ENCODE results near the gene MIAT.
"Not testable (repeated sequence)": the region's sequence is repeated elsewhere in the genome, so short reads cannot be mapped to it uniquely, and the experiment has no call there.

Gene MIAT

DNA sequence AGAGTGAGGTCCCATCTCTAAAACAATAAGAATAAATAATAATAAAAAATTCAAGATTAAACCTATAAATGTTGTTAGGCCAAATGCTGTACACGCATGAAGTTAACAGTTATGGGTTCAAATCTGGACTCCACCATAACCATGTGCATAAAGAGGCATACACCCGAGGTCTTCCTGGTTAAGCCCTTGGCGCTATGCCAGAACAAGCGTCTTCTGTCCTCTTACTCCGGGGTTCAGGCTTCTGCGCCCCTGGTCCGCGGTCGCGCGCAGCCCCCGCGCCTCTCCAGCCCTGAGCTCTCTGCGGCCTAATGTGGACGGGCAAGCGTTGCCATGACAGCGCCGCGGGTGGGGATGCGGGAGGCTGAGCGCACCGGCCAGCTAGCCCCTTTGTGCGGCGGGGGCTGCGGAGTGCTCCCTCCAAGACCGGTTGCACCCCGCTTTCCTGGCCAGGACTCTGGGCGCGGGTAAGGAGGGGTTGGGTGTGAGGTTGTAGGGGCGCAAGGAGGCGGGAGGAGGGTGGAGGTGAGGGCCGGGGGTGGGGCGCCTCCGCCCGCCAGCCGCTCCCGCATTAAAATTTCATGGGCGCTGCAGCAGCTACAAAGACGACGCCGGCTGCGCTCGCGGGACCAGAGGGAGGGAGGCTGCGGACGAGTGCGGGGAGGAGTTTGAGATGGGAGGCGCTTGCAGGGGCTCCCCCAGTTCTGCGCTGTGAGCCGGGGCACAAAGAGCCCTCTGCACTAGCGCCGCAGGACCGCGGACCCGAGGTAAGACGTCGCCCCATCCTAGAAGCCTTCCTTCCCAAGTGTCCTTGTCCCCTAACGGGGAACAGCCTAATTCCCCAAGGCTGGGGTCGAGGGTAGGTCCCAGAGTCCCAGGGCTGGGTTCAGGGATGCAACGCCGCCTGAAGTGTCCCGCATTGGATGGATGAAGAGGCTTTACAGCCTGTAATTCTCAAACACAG lies at the start of gene MIAT:
MIAT (plus strand) TSS at position 698 of the 961 bp plus-strand sequence.
- no peak for DNase-seq (ENCODE audit: low read depth)

GRCh38 chr22:26608129-26608528 lies 49.3 kb upstream of the MIAT start:
- DNase-seq (ENCODE audit: low read depth): no peak

- DNase-seq (ENCODE audit: low read depth): no peak
Measured at GRCh38 chr22:26609287-26609686, 48.1 kb upstream of the MIAT start.

DNA sequence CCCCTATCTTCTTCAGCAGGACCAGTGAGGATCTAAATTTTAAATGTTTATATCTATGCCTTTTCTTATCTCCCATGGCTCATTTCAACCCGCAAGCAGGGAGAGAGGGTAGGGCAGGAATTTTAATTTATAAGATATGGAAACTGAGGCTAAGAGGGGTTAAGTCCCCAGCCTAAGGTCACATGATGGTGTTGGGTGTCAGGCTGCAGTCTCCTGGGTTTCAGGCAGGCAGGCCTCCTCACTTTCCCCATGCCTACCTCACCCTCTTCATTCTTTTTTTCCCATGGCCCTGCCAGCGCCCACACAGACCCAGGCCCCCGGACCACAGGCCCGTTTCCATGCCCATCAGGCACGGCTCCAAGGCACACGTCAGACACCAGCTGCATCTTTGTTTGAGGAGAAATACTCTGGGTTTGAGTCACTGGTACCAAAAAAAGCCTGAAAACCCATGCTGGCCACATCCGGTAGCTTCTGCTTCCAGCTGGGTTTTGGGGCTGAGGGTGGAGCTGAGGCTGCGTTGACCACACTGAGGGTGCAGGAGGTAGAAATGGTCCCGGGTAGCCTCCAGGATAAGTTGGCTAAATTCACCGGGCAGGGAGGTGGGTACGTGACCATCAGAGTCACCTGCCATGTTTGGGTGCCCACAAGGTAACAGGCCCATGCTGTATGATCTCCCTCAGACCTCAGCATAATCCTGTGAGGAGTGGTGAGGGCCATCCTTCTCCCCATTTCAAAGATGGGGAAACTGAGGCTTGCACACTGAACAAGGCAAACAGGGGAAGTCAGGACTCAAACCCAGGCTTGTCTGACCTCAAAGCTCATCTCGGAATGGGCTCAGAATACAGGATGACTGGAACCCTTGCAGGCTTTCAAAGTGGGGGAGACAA lies 47.1 kb upstream of the MIAT start:
- DNase-seq (ENCODE audit: low read depth): peak; percentile 82

DNA sequence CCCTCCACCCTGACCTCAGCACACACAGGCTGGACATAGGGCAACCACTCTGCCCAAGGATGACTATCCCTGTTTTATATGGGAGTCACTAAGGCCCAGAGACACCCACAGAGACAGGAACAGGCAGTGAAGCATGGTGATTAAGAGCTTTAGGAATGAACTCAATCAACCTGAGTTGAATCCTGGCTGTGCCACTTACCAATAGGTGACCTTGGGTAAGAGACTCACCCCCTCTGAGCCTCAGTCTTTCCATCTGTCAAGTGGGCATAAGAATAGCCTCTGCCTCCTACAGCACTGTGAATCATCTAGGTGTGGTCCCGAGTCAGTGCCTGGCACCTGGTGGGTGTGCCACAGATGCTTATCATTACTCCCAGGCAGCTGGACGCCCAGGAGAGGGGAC lies 46.4 kb upstream of the MIAT start:
- no peak for DNase-seq (ENCODE audit: low read depth)

GRCh38 chr22:26612652-26613051 lies 44.7 kb upstream of the MIAT start:
- no peak for DNase-seq (ENCODE audit: low read depth)

DNA sequence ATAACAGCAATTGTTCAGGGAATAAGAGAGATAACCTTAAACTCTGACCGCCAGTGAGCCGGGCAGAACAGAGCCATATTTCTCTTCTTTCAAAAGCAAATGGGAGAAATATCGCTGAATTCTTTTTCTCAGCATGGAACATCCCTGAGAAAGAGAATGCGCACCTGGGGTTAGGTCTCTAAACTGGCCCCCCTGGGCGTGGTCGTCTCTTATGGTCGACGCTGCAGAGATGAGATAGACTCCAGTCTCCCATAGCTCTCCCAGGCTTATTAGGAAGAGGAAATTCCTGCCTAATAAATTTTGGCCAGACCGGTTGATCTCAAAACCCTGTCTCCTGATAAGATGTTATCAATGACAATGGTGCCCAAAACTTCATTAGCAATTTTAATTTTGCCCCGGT lies 43.6 kb upstream of the MIAT start:
- not testable (repeated sequence) for DNase-seq (ENCODE audit: low read depth)

- DNase-seq (ENCODE audit: low read depth): no peak
Measured at GRCh38 chr22:26614322-26614721, 43.1 kb upstream of the MIAT start.

- no peak for DNase-seq (ENCODE audit: low read depth)
Measured at GRCh38 chr22:26615149-26615548, 42.2 kb upstream of the MIAT start.

DNA sequence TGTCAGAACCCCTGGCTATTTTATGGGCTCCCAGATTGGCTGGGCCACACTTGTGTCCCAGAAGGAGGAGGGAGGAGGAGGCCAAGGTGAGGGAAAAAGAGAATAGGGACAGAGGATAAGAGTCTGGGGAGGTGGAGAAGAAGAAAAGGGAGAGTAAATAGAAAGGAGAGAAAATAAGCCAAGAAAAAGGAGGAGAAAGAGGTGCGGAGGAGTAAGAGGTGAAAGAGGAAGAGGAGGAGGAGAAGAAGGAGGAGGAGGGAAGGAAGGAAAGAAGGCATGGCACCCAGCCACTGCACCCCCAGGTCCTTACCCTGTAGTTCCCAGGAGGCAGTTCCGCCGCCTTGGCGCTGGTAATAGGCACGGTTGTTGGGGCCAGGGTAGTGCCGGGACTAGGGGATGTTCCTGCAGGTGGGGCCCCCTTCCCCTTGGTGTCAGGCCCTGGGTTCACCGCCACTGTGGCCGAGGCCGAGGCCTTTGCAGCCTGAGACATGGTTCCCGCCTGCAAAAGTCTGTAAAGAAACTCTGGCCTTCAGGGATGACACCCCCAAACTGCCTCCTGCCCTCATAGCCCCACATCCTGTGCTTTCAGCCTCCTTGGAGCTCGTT lies 41.5 kb upstream of the MIAT start:
- DNase-seq (ENCODE audit: low read depth): no peak

GRCh38 chr22:26616650-26617049 lies 40.7 kb upstream of the MIAT start:
- DNase-seq (ENCODE audit: low read depth): no peak

DNA sequence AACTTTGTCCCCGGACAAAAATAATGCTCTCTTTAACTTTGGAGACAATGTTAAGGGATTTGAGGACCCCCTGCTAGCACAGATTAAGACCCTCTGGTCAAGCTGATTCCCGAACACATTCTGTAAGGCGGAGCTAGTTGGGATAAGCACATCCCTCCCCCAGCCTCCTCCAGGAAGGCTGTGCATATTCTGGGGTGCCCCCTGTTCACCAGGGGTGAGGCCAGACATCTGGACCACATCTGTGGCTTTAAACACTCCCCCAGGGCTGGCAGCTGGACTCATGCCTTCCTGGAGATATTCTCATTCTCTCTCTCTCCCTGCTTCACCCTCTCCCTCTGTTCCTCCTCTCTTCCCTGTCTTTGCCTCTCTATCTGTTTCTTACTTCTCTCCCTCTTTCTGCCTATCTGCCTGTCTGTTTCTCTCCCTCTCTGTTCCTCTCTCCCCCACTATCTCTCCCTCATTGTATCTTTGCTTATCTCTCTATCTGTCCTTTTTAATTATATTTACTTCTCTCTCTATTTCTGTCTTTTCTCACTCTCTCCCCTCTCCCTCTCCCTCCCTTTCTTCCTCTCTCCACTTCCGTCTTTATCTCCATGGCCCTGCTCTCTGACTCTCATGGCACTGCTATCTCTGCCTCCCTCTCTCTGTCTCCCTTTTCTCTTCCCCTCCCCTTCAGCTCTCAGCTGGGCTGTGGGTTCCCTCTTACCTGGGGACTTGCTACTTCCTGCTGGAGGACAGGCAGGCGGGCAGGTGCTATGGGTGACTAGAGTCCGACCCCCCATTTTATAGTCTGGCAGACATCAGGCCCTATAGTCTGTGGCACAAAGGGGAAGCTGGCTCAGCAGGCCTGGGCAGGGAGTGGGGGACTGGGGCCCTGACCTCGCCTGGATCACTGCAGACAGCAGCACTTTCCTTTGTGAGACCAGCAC lies 39.9 kb upstream of the MIAT start, which contains the start of gene CRYBB1:
CRYBB1 (minus strand) TSS at position 757 of the 929 bp plus-strand sequence. CDS start 1,708 bp downstream, outside the sequence.
- DNase-seq (ENCODE audit: low read depth): peak; percentile 18

- DNase-seq (ENCODE audit: low read depth): no peak
Measured at GRCh38 chr22:26618455-26618854, 38.9 kb upstream of the MIAT start.

DNA sequence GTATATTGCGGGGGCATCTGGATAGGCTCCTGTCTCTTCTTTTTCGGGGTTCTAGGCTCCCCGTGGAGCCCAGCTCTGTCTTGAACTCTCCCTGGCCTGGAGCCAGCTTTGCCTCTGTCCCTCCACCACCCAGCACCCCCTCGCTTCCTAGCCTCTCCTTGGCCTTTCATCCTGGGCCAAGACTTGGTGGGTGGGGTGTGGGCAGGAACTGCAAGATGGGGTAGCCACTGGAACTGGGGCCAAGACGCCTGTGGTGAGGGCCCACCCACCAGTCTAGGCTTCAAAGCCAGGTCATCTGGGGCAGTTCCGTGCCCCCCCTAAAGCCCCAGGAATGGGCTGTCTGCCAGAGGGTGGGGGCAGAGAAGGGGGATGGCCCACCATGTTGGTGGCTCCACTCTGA lies 37.9 kb upstream of the MIAT start:
- DNase-seq (ENCODE audit: low read depth): no peak

DNA sequence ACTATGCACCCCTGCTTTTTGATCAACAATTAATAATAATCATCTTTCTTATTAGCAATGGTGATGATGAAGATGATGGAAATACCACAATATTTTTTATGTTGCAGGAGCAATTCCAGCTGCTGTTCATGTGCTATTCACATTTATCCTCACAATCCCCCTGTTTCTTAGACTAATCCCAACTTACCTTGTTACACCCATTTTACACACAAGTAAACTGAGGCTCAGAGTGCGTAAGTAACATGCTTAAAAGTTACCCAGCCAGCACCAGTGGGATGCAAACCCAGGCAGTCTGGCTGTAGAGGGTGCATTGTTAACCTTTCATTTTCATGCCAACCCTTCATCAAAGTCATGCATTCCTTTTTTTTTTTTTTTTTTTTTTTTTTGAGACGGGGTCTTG lies 37.2 kb upstream of the MIAT start:
- DNase-seq (ENCODE audit: low read depth): no peak

GRCh38 chr22:26621663-26622062 lies 35.7 kb upstream of the MIAT start, which contains the start of gene CRYBA4:
TSS of gene CRYBA4 (plus strand) at chr22:26621963. CDS start at chr22:26622597, 634 bp downstream.
- no peak for DNase-seq (ENCODE audit: low read depth)

DNA sequence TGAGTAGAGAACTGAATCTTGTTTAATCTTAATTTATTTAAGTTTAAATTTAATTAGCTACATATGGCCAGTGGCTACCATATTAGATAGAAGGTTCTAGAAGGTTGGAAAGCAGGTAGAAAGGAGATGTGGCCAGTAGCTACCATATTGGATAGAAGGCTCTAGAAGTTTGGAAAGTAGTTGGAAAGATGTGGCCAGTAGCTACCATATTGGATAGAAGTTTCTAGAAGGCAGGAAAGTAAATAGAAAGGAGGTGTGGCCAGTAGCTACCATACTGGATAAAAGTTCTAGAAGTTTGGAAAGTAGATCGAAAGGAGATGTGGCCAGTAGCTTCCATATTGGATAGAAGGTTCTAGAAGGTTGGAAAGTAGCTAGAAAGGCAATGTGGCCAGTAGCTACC lies 33.4 kb upstream of the MIAT start:
- DNase-seq (ENCODE audit: low read depth): no peak

DNA sequence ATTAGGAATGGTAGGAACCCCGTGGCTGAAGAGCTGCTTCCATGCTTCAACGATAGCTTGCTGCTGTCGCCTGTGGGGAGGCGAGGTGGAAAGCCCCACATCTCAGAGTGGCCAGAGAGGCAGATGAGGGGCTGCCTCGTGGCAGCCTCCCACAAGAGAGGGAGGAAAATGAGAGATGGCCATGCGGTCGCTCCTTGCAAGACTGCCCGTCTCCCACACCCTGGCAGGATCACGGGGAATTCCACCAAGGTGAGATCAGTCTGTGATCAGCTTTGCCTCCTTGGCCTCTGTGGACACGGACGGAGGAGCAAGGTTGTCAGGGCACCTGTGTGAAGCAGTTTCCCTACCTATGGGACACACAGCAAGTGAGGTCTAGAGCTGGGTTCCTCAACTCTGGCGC lies 32.6 kb upstream of the MIAT start:
- DNase-seq (ENCODE audit: low read depth): no peak

DNA sequence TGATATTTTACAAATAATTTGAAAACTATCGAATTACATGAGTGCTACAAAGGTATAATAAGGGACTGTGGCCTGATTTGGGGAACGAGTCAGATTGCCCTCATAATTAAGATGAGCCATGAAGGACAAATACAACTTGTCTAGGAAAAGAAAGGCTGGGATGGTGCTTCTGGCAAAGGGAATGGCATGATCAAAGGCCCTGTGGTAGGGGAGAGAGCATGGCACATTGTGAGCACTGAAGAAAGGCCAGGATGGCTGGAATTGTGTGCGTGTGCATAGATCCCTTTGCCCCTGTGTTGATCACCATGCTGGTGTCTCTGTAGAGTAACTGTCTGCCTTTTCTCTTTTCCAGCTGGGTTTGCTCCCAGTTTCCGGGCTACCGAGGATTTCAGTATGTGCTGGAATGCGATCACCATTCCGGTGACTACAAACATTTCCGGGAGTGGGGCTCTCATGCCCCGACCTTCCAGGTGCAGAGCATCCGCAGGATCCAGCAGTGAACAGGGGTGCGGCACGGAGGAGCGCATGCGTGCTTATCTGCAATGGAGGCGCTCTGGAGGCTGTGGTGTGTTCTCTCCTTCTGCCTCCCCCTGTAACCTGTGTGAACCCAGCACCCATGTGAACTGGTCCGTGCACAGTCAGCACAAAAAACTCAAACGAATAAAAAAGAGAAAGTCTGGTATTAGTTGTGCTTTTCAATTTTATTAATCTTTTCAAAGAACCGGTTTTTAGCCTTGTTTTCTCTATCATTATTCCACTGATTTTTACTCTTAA lies 27.2 kb upstream of the MIAT start:
- no peak for DNase-seq (ENCODE audit: low read depth)

DNA sequence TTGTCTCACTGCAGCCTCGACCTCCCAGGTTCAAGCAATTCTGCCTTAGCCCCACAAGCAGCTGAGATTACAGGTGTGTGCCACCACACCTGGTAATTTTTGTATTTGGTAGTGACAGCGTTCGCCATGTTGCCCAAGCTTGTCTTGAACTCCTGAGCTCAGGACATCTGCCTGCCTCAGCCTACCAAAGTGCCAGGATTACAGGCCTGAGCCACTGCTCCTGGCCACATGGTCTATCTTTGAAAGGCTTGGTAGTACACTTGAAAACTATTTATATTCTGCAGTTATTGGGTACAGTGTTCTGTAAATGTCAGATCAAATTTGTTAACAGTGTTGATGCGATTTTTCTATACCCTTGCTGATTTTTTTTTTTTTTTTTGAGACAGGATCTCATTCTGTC lies 26.1 kb upstream of the MIAT start:
- DNase-seq (ENCODE audit: low read depth): no peak

All from fibroblast of gingiva (primary cell).